Tibial artery (tissue), 4 donors: Measurements from ENCODE around the gene NCAPD2.

Experiments
- DNase-seq, 2 donors: peaks; one replicate each; pipeline ENCODE4 v3.0.0-alpha.2; 2019
- H3K27ac ChIP-seq, 2 donors: fragments of 200-600 bp; sonication (generic) in 1 of 2; 1 replicate in 1 of 2; 2 replicates in 1 of 2; pipeline ENCODE4 v1.5.1; 2018 to 2019; ENCODE audit warnings: mild to moderate bottlenecking in 1 of 2
- H3K27me3 ChIP-seq, 2 donors: fragments of 200-600 bp; sonication (generic) in 1 of 2; one replicate each; pipeline versions ENCODE4 v1.5.1 to v1.6.0; 2016 to 2019
- H3K36me3 ChIP-seq, 3 donors: fragments of 200-600 bp; sonication (generic) in 2 of 3; one replicate each; pipeline ENCODE4 v1.5.1; 2016 to 2019; ENCODE audit warnings: mild to moderate bottlenecking in 2 of 3
- H3K4me1 ChIP-seq, 4 donors: fragments of 200-600 bp; sonication (generic) in 2 of 4; 1 replicate in 3 of 4; 2 replicates in 1 of 4; pipeline ENCODE4 v1.5.1; 2016 to 2019
- H3K4me3 ChIP-seq, 2 donors: fragments of 200-600 bp; sonication (generic) in 1 of 2; 1 replicate in 1 of 2; 2 replicates in 1 of 2; pipeline ENCODE4 v1.5.1; 2018 to 2019; ENCODE audit warnings: mild to moderate bottlenecking in 2 of 2
- H3K9me3 ChIP-seq, 3 donors: fragments of 200-600 bp; sonication (generic) in 1 of 3; one replicate each; pipeline ENCODE4 v1.5.1; 2016 to 2019
- intact Hi-C: fragments of 100-400 bp; cut with DNase I; formaldehyde crosslinking; loops from one replicate; pipeline ENCODE4 v1.15.0; 2023; ENCODE audit warnings: low total_unique reads
- TF ChIP-seq, protein P1 (sequence below), 2 experiments: fragments of 200-600 bp in 1 of 2; fragments of 450-650 bp in 1 of 2; IDR thresholded peaks; one replicate each; pipeline ENCODE4 v1.5.1; 2017 to 2019; ENCODE audit warnings: antibody characterized with exemption in 2 of 2, mild to moderate bottlenecking in 1 of 2, moderate library complexity in 1 of 2

The NCAPD2 gene

DNA sequence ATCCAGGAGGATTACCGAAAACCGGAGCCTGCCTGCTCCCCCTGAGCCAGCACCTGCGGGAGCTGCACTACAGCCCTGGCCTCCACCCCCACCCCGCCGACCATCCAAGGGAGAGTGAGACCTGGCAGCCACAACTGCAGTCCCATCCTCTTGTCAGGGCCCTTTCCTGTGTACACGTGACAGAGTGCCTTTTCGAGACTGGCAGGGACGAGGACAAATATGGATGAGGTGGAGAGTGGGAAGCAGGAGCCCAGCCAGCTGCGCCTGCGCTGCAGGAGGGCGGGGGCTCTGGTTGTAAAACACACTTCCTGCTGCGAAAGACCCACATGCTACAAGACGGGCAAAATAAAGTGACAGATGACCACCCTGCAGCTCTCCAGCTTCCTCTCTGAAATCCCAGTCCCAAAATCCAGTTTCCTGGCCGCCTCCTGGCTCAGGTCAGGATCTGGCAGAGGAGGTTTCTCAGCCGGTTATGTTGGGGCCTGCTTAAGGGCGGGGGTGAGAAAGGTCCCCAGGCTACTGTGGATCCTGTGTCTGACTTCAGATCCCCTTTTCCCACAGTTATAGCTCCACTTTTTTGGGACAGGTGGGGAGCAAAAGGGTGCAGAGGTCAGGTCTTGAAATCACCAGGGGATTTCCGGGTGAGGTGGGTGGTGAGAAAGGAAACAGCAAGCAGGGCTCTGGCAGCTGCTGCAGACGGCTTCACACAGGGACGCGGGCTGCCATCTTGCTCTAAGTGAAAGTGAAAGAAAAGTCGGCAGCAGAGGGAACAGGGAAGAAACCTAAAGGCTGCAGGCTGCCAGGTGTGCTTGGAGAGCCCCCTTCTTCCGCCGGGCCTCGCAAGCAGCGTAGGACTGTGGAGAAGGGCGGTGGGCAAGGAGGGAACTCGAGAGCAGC, 42.3 kb upstream of the NCAPD2 start, which contains the start of gene TAPBPL:
TAPBPL (plus strand) TSS at position 695 of the 897 bp plus-strand sequence. CDS start 207 bp downstream, outside the sequence.
- Histone ChIP-seq H3K27me3 (no peaks in the 10 kb centered on the region), H3K36me3 (peaks cover 10 to 43% (median 20%) of the 10 kb centered on the region in 3 donors), H3K4me3 (peak within 1 kb of the TSS; percentile 73 to 88), H3K4me1 (peaks cover 0 to 36% (median 30%) of the 10 kb centered on the region in 4 donors), H3K9me3 (no peaks in the 10 kb centered on the region), H3K27ac (peak within 1 kb of the TSS; percentile 97 to 98)
- intact Hi-C loops = no loop called here
- DNase-seq = peak; percentile 90 to 96
- TF ChIP-seq, protein P1, sequence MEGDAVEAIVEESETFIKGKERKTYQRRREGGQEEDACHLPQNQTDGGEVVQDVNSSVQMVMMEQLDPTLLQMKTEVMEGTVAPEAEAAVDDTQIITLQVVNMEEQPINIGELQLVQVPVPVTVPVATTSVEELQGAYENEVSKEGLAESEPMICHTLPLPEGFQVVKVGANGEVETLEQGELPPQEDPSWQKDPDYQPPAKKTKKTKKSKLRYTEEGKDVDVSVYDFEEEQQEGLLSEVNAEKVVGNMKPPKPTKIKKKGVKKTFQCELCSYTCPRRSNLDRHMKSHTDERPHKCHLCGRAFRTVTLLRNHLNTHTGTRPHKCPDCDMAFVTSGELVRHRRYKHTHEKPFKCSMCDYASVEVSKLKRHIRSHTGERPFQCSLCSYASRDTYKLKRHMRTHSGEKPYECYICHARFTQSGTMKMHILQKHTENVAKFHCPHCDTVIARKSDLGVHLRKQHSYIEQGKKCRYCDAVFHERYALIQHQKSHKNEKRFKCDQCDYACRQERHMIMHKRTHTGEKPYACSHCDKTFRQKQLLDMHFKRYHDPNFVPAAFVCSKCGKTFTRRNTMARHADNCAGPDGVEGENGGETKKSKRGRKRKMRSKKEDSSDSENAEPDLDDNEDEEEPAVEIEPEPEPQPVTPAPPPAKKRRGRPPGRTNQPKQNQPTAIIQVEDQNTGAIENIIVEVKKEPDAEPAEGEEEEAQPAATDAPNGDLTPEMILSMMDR (IDR thresholded peaks at IDR 0.05) = no peak

DNA sequence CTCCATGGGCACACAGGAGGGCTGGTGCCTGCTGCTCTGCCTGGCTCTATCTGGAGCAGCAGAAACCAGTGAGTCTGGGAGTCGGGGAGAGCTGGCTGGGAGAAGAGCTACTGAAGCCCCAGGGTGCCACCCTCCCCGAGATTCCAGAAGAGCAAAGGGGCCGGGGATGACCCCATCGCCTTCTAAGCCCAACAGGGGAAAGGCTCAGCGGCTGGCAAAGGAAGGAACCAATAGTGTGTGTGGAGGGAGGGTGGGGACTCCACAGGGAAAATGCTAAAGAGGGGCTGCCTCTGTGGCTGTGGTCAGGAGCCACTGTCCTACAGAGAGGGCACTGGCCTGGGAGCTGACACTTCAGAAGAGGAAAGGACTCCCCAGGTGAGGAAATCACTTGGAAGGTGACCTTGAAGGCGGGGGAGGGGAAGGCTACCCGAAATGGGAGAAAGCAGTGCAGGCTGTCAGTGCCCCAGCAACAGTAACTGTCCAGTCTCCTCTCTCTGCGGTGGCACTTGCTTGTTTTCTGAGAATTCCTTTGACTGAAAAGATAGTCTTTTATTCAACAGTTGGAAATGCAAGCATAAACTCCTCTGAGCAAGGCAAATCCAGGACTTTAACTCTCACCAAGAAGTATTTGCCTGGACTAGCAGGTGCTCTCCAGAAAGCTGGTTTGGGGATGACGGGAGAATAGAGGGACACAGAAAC, 41.5 kb upstream of the NCAPD2 start:
- H3K36me3 ChIP-seq = peaks cover 6 to 43% (median 20%) of the 10 kb centered on the region in 3 donors
- no peaks in the 10 kb centered on the region for H3K27me3 ChIP-seq
- H3K27ac ChIP-seq = peak overlapping the region; percentile 97 to 98
- TF ChIP-seq, protein P1 (IDR thresholded peaks at IDR 0.05) = no peak
- H3K4me1 ChIP-seq = peaks cover 0 to 36% (median 30%) of the 10 kb centered on the region in 4 donors
- DNase-seq = no peak
- intact Hi-C loops = no loop called here
- H3K4me3 ChIP-seq = peak overlapping the region; percentile 73 to 88
- H3K9me3 ChIP-seq = no peaks in the 10 kb centered on the region

DNA sequence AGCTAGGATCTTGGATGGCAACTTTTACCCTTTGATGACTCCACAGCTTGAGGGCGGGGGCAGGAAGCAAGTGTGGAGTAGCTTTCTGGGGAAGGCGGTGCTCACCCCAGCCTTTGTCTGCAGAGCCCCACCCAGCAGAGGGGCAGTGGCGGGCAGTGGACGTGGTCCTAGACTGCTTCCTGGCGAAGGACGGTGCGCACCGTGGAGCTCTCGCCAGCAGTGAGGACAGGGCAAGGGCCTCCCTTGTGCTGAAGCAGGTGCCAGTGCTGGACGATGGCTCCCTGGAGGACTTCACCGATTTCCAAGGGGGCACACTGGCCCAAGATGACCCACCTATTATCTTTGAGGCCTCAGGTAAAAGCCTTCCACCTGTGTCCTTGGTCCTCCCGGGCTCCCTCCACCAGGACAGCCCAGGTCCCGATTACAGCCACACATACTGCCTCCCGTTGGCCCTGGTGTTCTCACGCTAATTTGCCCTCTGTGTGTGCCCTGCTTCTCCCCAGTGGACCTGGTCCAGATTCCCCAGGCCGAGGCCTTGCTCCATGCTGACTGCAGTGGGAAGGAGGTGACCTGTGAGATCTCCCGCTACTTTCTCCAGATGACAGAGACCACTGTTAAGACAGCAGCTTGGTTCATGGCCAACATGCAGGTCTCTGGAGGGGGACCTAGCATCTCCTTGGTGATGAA, 40.8 kb upstream of the NCAPD2 start:
- TF ChIP-seq, protein P1 (IDR thresholded peaks at IDR 0.05) = no peak
- DNase-seq = no peak

DNA sequence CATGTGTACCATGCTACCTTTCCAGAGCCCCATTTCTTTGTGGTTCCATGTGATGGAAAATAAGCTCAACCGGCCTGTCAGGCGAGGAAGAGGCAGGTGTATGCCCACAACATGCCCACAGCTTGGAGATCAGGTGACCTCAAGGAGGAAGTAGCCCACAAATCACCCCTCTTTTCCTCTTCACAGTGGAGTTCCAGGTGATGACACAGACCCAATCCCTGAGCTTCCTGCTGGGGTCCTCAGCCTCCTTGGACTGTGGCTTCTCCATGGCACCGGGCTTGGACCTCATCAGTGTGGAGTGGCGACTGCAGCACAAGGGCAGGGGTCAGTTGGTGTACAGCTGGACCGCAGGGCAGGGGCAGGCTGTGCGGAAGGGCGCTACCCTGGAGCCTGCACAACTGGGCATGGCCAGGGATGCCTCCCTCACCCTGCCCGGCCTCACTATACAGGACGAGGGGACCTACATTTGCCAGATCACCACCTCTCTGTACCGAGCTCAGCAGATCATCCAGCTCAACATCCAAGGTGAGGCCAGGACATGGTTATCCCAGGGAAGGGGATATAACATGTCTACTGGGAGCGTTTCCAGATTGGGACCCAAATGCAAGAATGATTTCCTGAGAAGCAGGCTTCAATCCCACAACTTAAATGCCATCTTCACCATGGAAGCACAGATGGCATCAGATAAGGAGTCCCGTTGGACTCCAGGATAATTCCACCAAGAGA, 36.5 kb upstream of the NCAPD2 start:
- intact Hi-C loops = no loop called here

More for the DNA sequence above, 40.8 kb upstream of the NCAPD2 start:
- Histone ChIP-seq H3K36me3 (peaks cover 3 to 43% (median 20%) of the 10 kb centered on the region in 3 donors), H3K9me3 (no peaks in the 10 kb centered on the region), H3K4me3 (peak overlapping the region; percentile 73 to 88), H3K27ac (peak overlapping the region; percentile 97 to 98), H3K27me3 (no peaks in the 10 kb centered on the region), H3K4me1 (peaks cover 0 to 36% (median 30%) of the 10 kb centered on the region in 4 donors)
- intact Hi-C loops = no loop called here

More for the DNA sequence above, 36.5 kb upstream of the NCAPD2 start:
- Histone ChIP-seq H3K4me1 (peaks cover 0 to 14% (median 12%) of the 10 kb centered on the region in 4 donors), H3K36me3 (peaks cover 31 to 84% (median 58%) of the 10 kb centered on the region in 3 donors), H3K4me3 (no peak overlapping the region), H3K27ac (no peak overlapping the region), H3K27me3 (no peaks in the 10 kb centered on the region), H3K9me3 (no peaks in the 10 kb centered on the region)
- DNase-seq = no peak
- TF ChIP-seq, protein P1 (IDR thresholded peaks at IDR 0.05) = no peak
